ENCODE measurements around the gene LRRC28. TPM values are rescaled to one million over a fixed set of nuclear protein-coding genes. Genes with fewer than 3 reads are reported as not detected.

The LRRC28 gene
- total RNA-seq, 1 donor from 2014 or later, result 17.2 TPM

GRCh38 chr15:99333413-99333812, 82.1 kb downstream of the LRRC28 start:
- Histone ChIP-seq H3K9ac (ENCODE audit: low read depth in 1 of 3, low read length in 3 of 3) (no peak overlapping the region), H3K9me3 (ENCODE audit: control insufficient read depth in 3 of 3, low read length in 3 of 3) (no peaks in the 10 kb centered on the region), H3K36me3 (ENCODE audit: control insufficient read depth in 3 of 3, insufficient read depth in 3 of 3, low read length in 3 of 3) (peaks cover 0 to 6% (median 0%) of the 10 kb centered on the region in 3 donors), H3K4me3 (ENCODE audit: low read length in 3 of 3) (no peak overlapping the region), H3K4me1 (ENCODE audit: control insufficient read depth in 3 of 3, insufficient read depth in 3 of 3, low read length in 3 of 3) (peaks cover 0 to 14% (median 6%) of the 10 kb centered on the region in 3 donors), H3K27ac (ENCODE audit: low read depth, low read length) (no peak overlapping the region), H3K27me3 (ENCODE audit: control insufficient read depth in 3 of 3, insufficient read depth in 3 of 3, low read length in 3 of 3) (no peaks in the 10 kb centered on the region)

- Histone ChIP-seq H3K9ac (ENCODE audit: low read depth in 1 of 3, low read length in 3 of 3) (no peak overlapping the region), H3K4me3 (ENCODE audit: low read length in 3 of 3) (no peak overlapping the region), H3K9me3 (ENCODE audit: control insufficient read depth in 3 of 3, low read length in 3 of 3) (no peaks in the 10 kb centered on the region), H3K36me3 (ENCODE audit: control insufficient read depth in 3 of 3, insufficient read depth in 3 of 3, low read length in 3 of 3) (peaks cover 0 to 6% (median 0%) of the 10 kb centered on the region in 3 donors), H3K27ac (ENCODE audit: low read depth, low read length) (no peak overlapping the region), H3K4me1 (ENCODE audit: control insufficient read depth in 3 of 3, insufficient read depth in 3 of 3, low read length in 3 of 3) (peaks cover 0 to 9% (median 8%) of the 10 kb centered on the region in 3 donors), H3K27me3 (ENCODE audit: control insufficient read depth in 3 of 3, insufficient read depth in 3 of 3, low read length in 3 of 3) (no peaks in the 10 kb centered on the region)
These were observed 82.7 kb downstream of the LRRC28 start for GRCh38 chr15:99333981-99334380.

GRCh38 chr15:99335508-99335907, 84.2 kb downstream of the LRRC28 start:
- Histone ChIP-seq H3K4me3 (ENCODE audit: low read length in 3 of 3) (no peak overlapping the region), H3K4me1 (ENCODE audit: control insufficient read depth in 3 of 3, insufficient read depth in 3 of 3, low read length in 3 of 3) (peaks cover 0 to 9% (median 8%) of the 10 kb centered on the region in 3 donors), H3K9me3 (ENCODE audit: control insufficient read depth in 3 of 3, low read length in 3 of 3) (no peaks in the 10 kb centered on the region), H3K36me3 (ENCODE audit: control insufficient read depth in 3 of 3, insufficient read depth in 3 of 3, low read length in 3 of 3) (peaks cover 0 to 6% (median 0%) of the 10 kb centered on the region in 3 donors), H3K9ac (ENCODE audit: low read depth in 1 of 3, low read length in 3 of 3) (no peak overlapping the region), H3K27me3 (ENCODE audit: control insufficient read depth in 3 of 3, insufficient read depth in 3 of 3, low read length in 3 of 3) (no peaks in the 10 kb centered on the region), H3K27ac (ENCODE audit: low read depth, low read length) (no peak overlapping the region)

GRCh38 chr15:99336794-99337193, 85.5 kb downstream of the LRRC28 start:
- H3K4me3 ChIP-seq (ENCODE audit: low read length in 3 of 3), result no peak overlapping the region
- H3K4me1 ChIP-seq (ENCODE audit: control insufficient read depth in 3 of 3, insufficient read depth in 3 of 3, low read length in 3 of 3), result peaks cover 0 to 9% (median 8%) of the 10 kb centered on the region in 3 donors
- no peak overlapping the region for H3K27ac ChIP-seq (ENCODE audit: low read depth, low read length)
- H3K36me3 ChIP-seq (ENCODE audit: control insufficient read depth in 3 of 3, insufficient read depth in 3 of 3, low read length in 3 of 3), result peaks cover 0 to 6% (median 0%) of the 10 kb centered on the region in 3 donors
- no peaks in the 10 kb centered on the region for H3K27me3 ChIP-seq (ENCODE audit: control insufficient read depth in 3 of 3, insufficient read depth in 3 of 3, low read length in 3 of 3)
- no peaks in the 10 kb centered on the region for H3K9me3 ChIP-seq (ENCODE audit: control insufficient read depth in 3 of 3, low read length in 3 of 3)
- H3K9ac ChIP-seq (ENCODE audit: low read depth in 1 of 3, low read length in 3 of 3), result no peak overlapping the region

- no peak overlapping the region for H3K4me3 ChIP-seq (ENCODE audit: low read length in 3 of 3)
- H3K27me3 ChIP-seq (ENCODE audit: control insufficient read depth in 3 of 3, insufficient read depth in 3 of 3, low read length in 3 of 3), result no peaks in the 10 kb centered on the region
- peaks cover 0 to 3% (median 0%) of the 10 kb centered on the region in 3 donors for H3K36me3 ChIP-seq (ENCODE audit: control insufficient read depth in 3 of 3, insufficient read depth in 3 of 3, low read length in 3 of 3)
- peaks cover 0 to 15% (median 8%) of the 10 kb centered on the region in 3 donors for H3K4me1 ChIP-seq (ENCODE audit: control insufficient read depth in 3 of 3, insufficient read depth in 3 of 3, low read length in 3 of 3)
- no peak overlapping the region for H3K9ac ChIP-seq (ENCODE audit: low read depth in 1 of 3, low read length in 3 of 3)
- H3K9me3 ChIP-seq (ENCODE audit: control insufficient read depth in 3 of 3, low read length in 3 of 3), result no peaks in the 10 kb centered on the region
- H3K27ac ChIP-seq (ENCODE audit: low read depth, low read length), result no peak overlapping the region
These were observed 89.1 kb downstream of the LRRC28 start for GRCh38 chr15:99340347-99340746.

- Histone ChIP-seq H3K27me3 (ENCODE audit: control insufficient read depth in 3 of 3, insufficient read depth in 3 of 3, low read length in 3 of 3) (no peaks in the 10 kb centered on the region), H3K9me3 (ENCODE audit: control insufficient read depth in 3 of 3, low read length in 3 of 3) (no peaks in the 10 kb centered on the region), H3K36me3 (ENCODE audit: control insufficient read depth in 3 of 3, insufficient read depth in 3 of 3, low read length in 3 of 3) (peaks cover 0 to 3% (median 0%) of the 10 kb centered on the region in 3 donors), H3K9ac (ENCODE audit: low read depth in 1 of 3, low read length in 3 of 3) (no peak overlapping the region), H3K4me3 (ENCODE audit: low read length in 3 of 3) (no peak overlapping the region), H3K4me1 (ENCODE audit: control insufficient read depth in 3 of 3, insufficient read depth in 3 of 3, low read length in 3 of 3) (peaks cover 0 to 15% (median 8%) of the 10 kb centered on the region in 3 donors), H3K27ac (ENCODE audit: low read depth, low read length) (no peak overlapping the region)
These were observed 90.5 kb downstream of the LRRC28 start for GRCh38 chr15:99341786-99342185.

- peaks cover 0 to 6% (median 2%) of the 10 kb centered on the region in 3 donors for H3K4me1 ChIP-seq (ENCODE audit: control insufficient read depth in 3 of 3, insufficient read depth in 3 of 3, low read length in 3 of 3)
- H3K27me3 ChIP-seq (ENCODE audit: control insufficient read depth in 3 of 3, insufficient read depth in 3 of 3, low read length in 3 of 3), result no peaks in the 10 kb centered on the region
- no peak overlapping the region for H3K4me3 ChIP-seq (ENCODE audit: low read length in 3 of 3)
- no peak overlapping the region for H3K27ac ChIP-seq (ENCODE audit: low read depth, low read length)
- no peak overlapping the region for H3K9ac ChIP-seq (ENCODE audit: low read depth in 1 of 3, low read length in 3 of 3)
- no peaks in the 10 kb centered on the region for H3K36me3 ChIP-seq (ENCODE audit: control insufficient read depth in 3 of 3, insufficient read depth in 3 of 3, low read length in 3 of 3)
- H3K9me3 ChIP-seq (ENCODE audit: control insufficient read depth in 3 of 3, low read length in 3 of 3), result no peaks in the 10 kb centered on the region
These were observed 91.9 kb downstream of the LRRC28 start for GRCh38 chr15:99343208-99343607.

GRCh38 chr15:99343881-99344551, 92.7 kb downstream of the LRRC28 start:
- no peak overlapping the region for H3K9ac ChIP-seq (ENCODE audit: low read depth in 1 of 3, low read length in 3 of 3)

GRCh38 chr15:99344639-99345038, 93.4 kb downstream of the LRRC28 start:
- Histone ChIP-seq H3K9ac (ENCODE audit: low read depth in 1 of 3, low read length in 3 of 3) (no peak overlapping the region), H3K4me3 (ENCODE audit: low read length in 3 of 3) (no peak overlapping the region), H3K27ac (ENCODE audit: low read depth, low read length) (no peak overlapping the region), H3K27me3 (ENCODE audit: control insufficient read depth in 3 of 3, insufficient read depth in 3 of 3, low read length in 3 of 3) (no peaks in the 10 kb centered on the region), H3K9me3 (ENCODE audit: control insufficient read depth in 3 of 3, low read length in 3 of 3) (no peaks in the 10 kb centered on the region), H3K36me3 (ENCODE audit: control insufficient read depth in 3 of 3, insufficient read depth in 3 of 3, low read length in 3 of 3) (no peaks in the 10 kb centered on the region), H3K4me1 (ENCODE audit: control insufficient read depth in 3 of 3, insufficient read depth in 3 of 3, low read length in 3 of 3) (peaks cover 0 to 6% (median 0%) of the 10 kb centered on the region in 3 donors)

More at GRCh38 chr15:99343881-99344551, 92.7 kb downstream of the LRRC28 start:
- Histone ChIP-seq H3K27me3 (ENCODE audit: control insufficient read depth in 3 of 3, insufficient read depth in 3 of 3, low read length in 3 of 3) (no peaks in the 10 kb centered on the region), H3K9me3 (ENCODE audit: control insufficient read depth in 3 of 3, low read length in 3 of 3) (no peaks in the 10 kb centered on the region), H3K4me1 (ENCODE audit: control insufficient read depth in 3 of 3, insufficient read depth in 3 of 3, low read length in 3 of 3) (peaks cover 0 to 6% (median 0%) of the 10 kb centered on the region in 3 donors), H3K36me3 (ENCODE audit: control insufficient read depth in 3 of 3, insufficient read depth in 3 of 3, low read length in 3 of 3) (no peaks in the 10 kb centered on the region), H3K4me3 (ENCODE audit: low read length in 3 of 3) (no peak overlapping the region), H3K27ac (ENCODE audit: low read depth, low read length) (no peak overlapping the region)

- Histone ChIP-seq H3K4me1 (ENCODE audit: control insufficient read depth in 3 of 3, insufficient read depth in 3 of 3, low read length in 3 of 3) (peaks cover 0 to 6% (median 0%) of the 10 kb centered on the region in 3 donors), H3K27ac (ENCODE audit: low read depth, low read length) (no peak overlapping the region), H3K4me3 (ENCODE audit: low read length in 3 of 3) (no peak overlapping the region), H3K9me3 (ENCODE audit: control insufficient read depth in 3 of 3, low read length in 3 of 3) (no peaks in the 10 kb centered on the region), H3K27me3 (ENCODE audit: control insufficient read depth in 3 of 3, insufficient read depth in 3 of 3, low read length in 3 of 3) (no peaks in the 10 kb centered on the region), H3K36me3 (ENCODE audit: control insufficient read depth in 3 of 3, insufficient read depth in 3 of 3, low read length in 3 of 3) (no peaks in the 10 kb centered on the region), H3K9ac (ENCODE audit: low read depth in 1 of 3, low read length in 3 of 3) (no peak overlapping the region)
These were observed 94.0 kb downstream of the LRRC28 start for GRCh38 chr15:99345242-99345641.
